ENCODE measurements around the gene CC2D1A. TPM values are rescaled to one million over a fixed set of nuclear protein-coding genes. Genes with fewer than 3 reads are reported as not detected.

CC2D1A gene
- total RNA-seq, 1 donor from 2014 or later, result 128 TPM

GRCh38 chr19:13899393-13899792 lies 6.6 kb upstream of the CC2D1A start:
- Histone ChIP-seq H3K27ac (no peak overlapping the region), H3K27me3 (no peaks in the 10 kb centered on the region), H3K9me3 (no peaks in the 10 kb centered on the region), H3K4me1 (no peaks in the 10 kb centered on the region), H3K4me3 (no peak overlapping the region), H3K36me3 (no peaks in the 10 kb centered on the region)
- no peak for DNase-seq (ENCODE audit: low spot score in 2 of 2)
- TF ChIP-seq, protein P1, sequence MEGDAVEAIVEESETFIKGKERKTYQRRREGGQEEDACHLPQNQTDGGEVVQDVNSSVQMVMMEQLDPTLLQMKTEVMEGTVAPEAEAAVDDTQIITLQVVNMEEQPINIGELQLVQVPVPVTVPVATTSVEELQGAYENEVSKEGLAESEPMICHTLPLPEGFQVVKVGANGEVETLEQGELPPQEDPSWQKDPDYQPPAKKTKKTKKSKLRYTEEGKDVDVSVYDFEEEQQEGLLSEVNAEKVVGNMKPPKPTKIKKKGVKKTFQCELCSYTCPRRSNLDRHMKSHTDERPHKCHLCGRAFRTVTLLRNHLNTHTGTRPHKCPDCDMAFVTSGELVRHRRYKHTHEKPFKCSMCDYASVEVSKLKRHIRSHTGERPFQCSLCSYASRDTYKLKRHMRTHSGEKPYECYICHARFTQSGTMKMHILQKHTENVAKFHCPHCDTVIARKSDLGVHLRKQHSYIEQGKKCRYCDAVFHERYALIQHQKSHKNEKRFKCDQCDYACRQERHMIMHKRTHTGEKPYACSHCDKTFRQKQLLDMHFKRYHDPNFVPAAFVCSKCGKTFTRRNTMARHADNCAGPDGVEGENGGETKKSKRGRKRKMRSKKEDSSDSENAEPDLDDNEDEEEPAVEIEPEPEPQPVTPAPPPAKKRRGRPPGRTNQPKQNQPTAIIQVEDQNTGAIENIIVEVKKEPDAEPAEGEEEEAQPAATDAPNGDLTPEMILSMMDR (IDR thresholded peaks at IDR 0.05), result no peak
- intact Hi-C loops (cut with DNase I), result no loop called here

DNA sequence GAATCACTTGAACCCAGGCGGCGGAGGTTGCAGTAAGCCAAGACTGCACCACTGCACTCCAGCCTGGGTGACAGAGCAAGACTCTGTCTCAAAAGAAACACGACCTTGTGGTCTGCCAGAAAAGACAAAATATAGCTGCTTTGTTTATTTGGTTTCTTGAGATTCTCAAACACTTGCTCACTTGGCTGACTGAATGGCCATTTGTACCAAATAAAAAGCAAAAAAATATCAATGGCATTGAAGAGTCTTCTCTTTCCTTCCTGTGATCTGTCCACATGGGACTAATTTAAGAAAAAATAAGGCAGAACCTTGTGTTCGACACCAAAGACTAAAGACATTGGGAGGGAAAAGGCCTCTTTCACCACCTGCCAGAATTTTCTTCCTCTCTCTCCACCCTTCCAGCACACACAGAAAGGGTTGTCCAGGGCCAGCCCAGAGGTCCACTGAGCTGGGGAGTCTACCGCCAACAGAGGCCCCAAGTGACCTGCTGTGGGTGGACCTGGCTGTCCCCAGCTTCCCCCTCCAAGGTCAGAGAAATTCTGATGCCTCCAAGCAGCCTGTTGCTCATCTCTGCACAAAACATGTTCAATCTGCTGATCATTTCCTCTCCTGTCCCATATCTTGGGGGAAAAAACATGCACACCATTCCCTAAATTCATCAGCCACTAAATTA lies 6.0 kb upstream of the CC2D1A start:
- Histone ChIP-seq H3K36me3 (no peaks in the 10 kb centered on the region), H3K27ac (no peak overlapping the region), H3K27me3 (no peaks in the 10 kb centered on the region), H3K4me3 (no peak overlapping the region), H3K9me3 (no peaks in the 10 kb centered on the region), H3K4me1 (no peaks in the 10 kb centered on the region)
- no peak for DNase-seq (ENCODE audit: low spot score in 2 of 2)
- TF ChIP-seq, protein P1 (IDR thresholded peaks at IDR 0.05), result no peak
- intact Hi-C loops (cut with DNase I), result no loop called here

DNA sequence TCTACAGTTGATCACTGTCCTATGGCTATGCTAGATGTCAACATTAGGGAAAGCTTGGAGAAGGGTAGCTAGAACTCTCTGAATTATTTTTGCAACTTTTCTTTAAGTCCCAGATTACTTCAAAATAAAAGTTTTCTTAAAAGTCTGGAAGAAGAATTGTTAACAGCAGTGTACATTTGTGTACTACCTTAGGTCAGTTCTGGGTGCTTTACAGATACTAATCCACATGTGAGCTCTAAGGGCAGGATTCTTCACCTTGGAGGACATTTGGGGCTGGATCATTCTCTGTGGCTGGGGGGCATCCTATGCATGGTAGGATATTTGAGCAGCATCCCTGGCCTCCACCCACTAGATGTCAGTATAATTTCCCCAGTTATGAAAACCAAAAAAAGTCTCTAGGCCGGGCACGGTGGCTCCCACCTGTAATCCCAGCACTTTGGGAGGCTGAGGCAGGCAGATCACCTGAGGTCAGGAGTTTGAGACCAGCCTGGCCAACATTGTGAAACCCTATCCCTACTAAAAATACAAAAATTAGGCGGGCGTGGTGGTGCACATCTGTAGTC lies 2.9 kb upstream of the CC2D1A start:
- TF ChIP-seq, protein P1 (IDR thresholded peaks at IDR 0.05), result peak in 1 of 3 experiments; percentile 24
- no peaks in the 10 kb centered on the region for H3K9me3 ChIP-seq
- H3K27me3 ChIP-seq, result no peaks in the 10 kb centered on the region
- intact Hi-C loops (cut with DNase I), result no loop called here
- no peaks in the 10 kb centered on the region for H3K36me3 ChIP-seq
- no peak overlapping the region for H3K4me3 ChIP-seq
- no peak for DNase-seq (ENCODE audit: low spot score in 2 of 2)
- H3K4me1 ChIP-seq, result peaks cover 4 to 13% of the 10 kb centered on the region in 2 donors
- no peak overlapping the region for H3K27ac ChIP-seq

- peaks cover 3 to 15% of the 10 kb centered on the region in 2 donors for H3K36me3 ChIP-seq
- H3K27me3 ChIP-seq, result no peaks in the 10 kb centered on the region
- no peak for DNase-seq (ENCODE audit: low spot score in 2 of 2)
- H3K27ac ChIP-seq, result peak overlapping the region; percentile 9 to 60
- peaks cover 4 to 13% of the 10 kb centered on the region in 2 donors for H3K4me1 ChIP-seq
- TF ChIP-seq, protein P1 (IDR thresholded peaks at IDR 0.05), result no peak
- intact Hi-C loops (cut with DNase I), result loop anchor here (2.0 kb wide), 2 partner anchors 26 to 100 kb away; partner anchors contain the start of gene RFX1
- H3K4me3 ChIP-seq, result peak overlapping the region; percentile 70 to 96
- H3K9me3 ChIP-seq, result no peaks in the 10 kb centered on the region
Measured at GRCh38 chr19:13906521-13906904, 512 bp downstream of the CC2D1A start.

GRCh38 chr19:13906910-13907309 lies 909 bp downstream of the CC2D1A start:
- TF ChIP-seq, protein P1 (IDR thresholded peaks at IDR 0.05), result no peak
- Histone ChIP-seq H3K4me1 (peaks cover 4 to 13% of the 10 kb centered on the region in 2 donors), H3K27me3 (no peaks in the 10 kb centered on the region), H3K36me3 (peaks cover 3 to 15% of the 10 kb centered on the region in 2 donors), H3K4me3 (peak overlapping the region; percentile 70 to 96), H3K27ac (no peak overlapping the region), H3K9me3 (no peaks in the 10 kb centered on the region)
- intact Hi-C loops (cut with DNase I), result loop anchor here (2.0 kb wide), 2 partner anchors 26 to 100 kb away; partner anchors contain the start of gene RFX1
- DNase-seq (ENCODE audit: low spot score in 2 of 2), result no peak
